Spleen (tissue), 11 donors: ENCODE data around the gene COL26A1. TPM values are rescaled to one million over a fixed set of nuclear protein-coding genes. Genes with fewer than 3 reads are reported as not detected.

Experiments used
- DNase-seq: peaks from one replicate; pipeline ENCODE4 v3.0.0-alpha.2; 2020
- H3K27ac ChIP-seq, 8 donors: fragments of 200-600 bp; sonication (generic) in 7 of 8; 1 replicate in 4 of 8; 2 replicates in 4 of 8; pipeline versions ENCODE4 v1.5.0 to v1.8.0; 2016 to 2021; ENCODE audit warnings: inconsistent platforms in 4 of 8, mild to moderate bottlenecking in 4 of 8, moderate library complexity in 1 of 8
- H3K27me3 ChIP-seq, 7 donors: fragments of 200-600 bp; sonication (generic) in 6 of 7; replicated peaks in 1 of 7; 1 replicate in 4 of 7; 2 replicates in 3 of 7; pipeline versions ENCODE4 v1.5.0 to v1.8.0; 2016 to 2021; ENCODE audit warnings: inconsistent platforms in 3 of 7, mild to moderate bottlenecking in 1 of 7
- H3K36me3 ChIP-seq, 6 donors: fragments of 200-600 bp; sonication (generic) in 5 of 6; 1 replicate in 4 of 6; 2 replicates in 2 of 6; pipeline versions ENCODE4 v1.5.0 to v1.8.0; 2016 to 2021; ENCODE audit warnings: inconsistent platforms in 2 of 6
- H3K4me1 ChIP-seq, 6 donors: fragments of 200-600 bp; sonication (generic) in 5 of 6; 1 replicate in 3 of 6; 2 replicates in 3 of 6; pipeline versions ENCODE4 v1.5.0 to v1.8.0; 2016 to 2021; ENCODE audit warnings: inconsistent platforms in 3 of 6
- H3K4me3 ChIP-seq, 8 donors: fragments of 200-600 bp; sonication (generic) in 7 of 8; 1 replicate in 4 of 8; 2 replicates in 4 of 8; pipeline versions ENCODE4 v1.5.0 to v1.8.0; 2016 to 2021; ENCODE audit warnings: inconsistent platforms in 4 of 8, mild to moderate bottlenecking in 4 of 8, moderate library complexity in 2 of 8
- H3K9me3 ChIP-seq, 8 donors: fragments of 200-600 bp; sonication (generic) in 7 of 8; 1 replicate in 4 of 8; 2 replicates in 4 of 8; pipeline versions ENCODE4 v1.5.0 to v1.8.0; 2016 to 2021; ENCODE audit warnings: inconsistent platforms in 4 of 8
- CTCF ChIP-seq, 11 experiments: fragments of 200-600 bp in 7 of 11; fragments of 450-650 bp in 4 of 11; sonication (generic) in 4 of 11; IDR thresholded peaks in 8 of 11; conservative IDR thresholded peaks in 3 of 11; 1 replicate in 7 of 11; 2 replicates in 4 of 11; pipeline versions ENCODE4 v1.4.0 to v1.8.0; 2016 to 2021; ENCODE audit warnings: antibody characterized with exemption in 11 of 11, inconsistent platforms in 4 of 11, mild to moderate bottlenecking in 1 of 11
- POLR2A ChIP-seq, 3 donors: fragments of 450-650 bp; IDR thresholded peaks; one replicate each; pipeline ENCODE4 v1.5.1; 2017; ENCODE audit warnings: antibody characterized with exemption in 3 of 3, mild to moderate bottlenecking in 1 of 3
- POLR2AphosphoS5 ChIP-seq, 3 donors: sonication (generic); formaldehyde crosslinking; IDR thresholded peaks; one replicate each; pipeline ENCODE4 v1.5.1; 2017; ENCODE audit warnings: antibody characterized with exemption in 3 of 3
- WGBS, 5 donors: extraction: QIAGEN DNeasy Blood & Tissue Kit in 3 of 5; methylation state at CpG; one replicate each; pipeline versions ENCODE4 v1.1.5 to v1.1.7; 2013 to 2018; 5-methylcytosine and 5-hydroxymethylcytosine counted together
- intact Hi-C: fragments of 100-400 bp; cut with DNase I; formaldehyde crosslinking; loops from one replicate; pipeline ENCODE4 v1.15.0; 2023; ENCODE audit warnings: low total_unique reads
- polyA plus RNA-seq, 3 donors: library from polyadenylated mRNA; stranded (reverse); fragments of 200-250 nt; gene quantifications; one replicate each; pipeline ENCODE4 v1.2.1, GENCODE V29; 2013
- total RNA-seq, 7 donors: library from RNA; depleted of rRNA in 3 of 7; stranded (reverse); fragments of >200 nt in 3 of 7; fragmentation: NEBNext Ultra II Directional in 4 of 7; extraction: Animal tissue kit (Norgen Biotek cat#: 25700) in 4 of 7; gene quantifications; one replicate each; pipeline versions ENCODE4 v1.1.0 to v1.2.1, GENCODE V29; 2016 to 2021
- donor health status: healthy with polysubstance abuse.
- donor health status: DM: no; HTN: no; CAD: no; lungs with moderate emphysema.
- donor health status: DM: no; HTN: no; CAD: no.
- donor health status: Bipolar disorder and iron deficiency.
- donor health status: healthy.
- donor health status: DM: no; HTN: no; CAD: no.
- donor health status: DM: yes; HTN: yes; CAD: no.

COL26A1 gene
- total and polyA plus RNA-seq, 10 donors: 0.15 to 0.32 (median 0.22) TPM; not detected in 4

DNA sequence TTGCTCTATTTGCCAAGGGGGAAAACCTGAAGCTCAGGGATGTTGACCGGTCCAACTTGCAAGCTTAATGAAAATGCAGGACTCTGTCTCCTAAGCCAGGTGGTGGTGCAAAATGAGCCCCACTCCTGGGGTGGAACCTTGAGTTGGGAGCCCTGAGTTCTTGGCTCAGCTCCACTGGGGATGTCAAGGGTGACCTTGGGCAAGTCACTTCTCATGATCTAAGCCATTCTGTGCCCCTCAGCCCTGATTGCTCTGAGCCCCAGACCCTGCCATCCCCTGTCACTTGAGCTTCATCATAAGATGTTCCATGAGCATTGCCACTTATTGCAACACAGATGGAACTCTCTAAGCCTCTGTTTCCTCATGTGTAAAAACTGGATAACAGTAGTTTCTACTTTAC, 232.6 kb downstream of the COL26A1 start:
- intact Hi-C loops: no loop called here
- TF ChIP-seq POLR2A (IDR thresholded peaks at IDR 0.05) (no peak), CTCF (IDR thresholded peaks at IDR 0.05 in 8 of 11, conservative IDR thresholded peaks at IDR 0.05 in 3 of 11) (no peak), POLR2AphosphoS5 (IDR thresholded peaks at IDR 0.05) (no peak)
- no peak overlapping the region for H3K4me3 ChIP-seq

GRCh38 chr7:101595766-101596537, 233.3 kb downstream of the COL26A1 start:
- DNase-seq: no peak
- intact Hi-C loops: no loop called here

More for the DNA sequence above, 232.6 kb downstream of the COL26A1 start:
- Histone ChIP-seq H3K9me3 (no peaks in the 10 kb centered on the region), H3K36me3 (no peaks in the 10 kb centered on the region), H3K4me1 (peaks cover 0 to 7% (median 0%) of the 10 kb centered on the region in 6 donors), H3K27me3 (no peaks in the 10 kb centered on the region), H3K27ac (no peak overlapping the region)
- 84 to 100% (median 90%) methylated on average over 1 of the region's 1 CpG for WGBS, 5 donors
- DNase-seq: no peak

DNA sequence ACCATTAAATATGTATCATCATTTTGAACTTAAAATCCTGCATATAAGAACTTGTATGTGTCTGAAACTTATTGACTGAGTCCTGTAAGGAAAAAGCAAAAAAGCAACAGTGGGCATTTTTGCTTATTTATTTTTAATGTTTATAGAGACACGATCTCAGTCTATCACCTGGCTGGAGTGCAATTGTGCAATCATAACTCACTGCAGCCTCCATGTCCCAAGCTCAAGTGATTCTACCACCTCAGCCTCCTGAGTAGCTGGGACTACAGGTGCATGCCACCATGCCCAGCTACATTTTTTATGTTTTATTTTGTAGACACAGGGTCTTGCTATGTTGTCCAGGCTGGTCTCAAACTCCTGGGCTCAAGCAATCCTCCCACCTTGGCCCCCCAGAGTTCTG, 234.2 kb downstream of the COL26A1 start:
- no peak overlapping the region for H3K27ac ChIP-seq
- peaks cover 0 to 3% (median 0%) of the 10 kb centered on the region in 7 donors for H3K27me3 ChIP-seq
- whole genome bisulfite sequencing, 5 donors: 72 to 96% (median 91%) methylated on average over 1 of the region's 1 CpG
- intact Hi-C loops: no loop called here
- H3K4me3 ChIP-seq: no peak overlapping the region
- H3K4me1 ChIP-seq: peaks cover 0 to 7% (median 0%) of the 10 kb centered on the region in 6 donors
- no peak for TF ChIP-seq POLR2A (IDR thresholded peaks at IDR 0.05)
- DNase-seq: no peak
- no peaks in the 10 kb centered on the region for H3K9me3 ChIP-seq
- H3K36me3 ChIP-seq: no peaks in the 10 kb centered on the region

More at GRCh38 chr7:101595766-101596537, 233.3 kb downstream of the COL26A1 start:
- Histone ChIP-seq H3K27ac (no peak overlapping the region), H3K4me3 (no peak overlapping the region), H3K4me1 (peaks cover 0 to 7% (median 0%) of the 10 kb centered on the region in 6 donors), H3K27me3 (no peaks in the 10 kb centered on the region), H3K36me3 (no peaks in the 10 kb centered on the region), H3K9me3 (no peaks in the 10 kb centered on the region)
- no peak for TF ChIP-seq CTCF (IDR thresholded peaks at IDR 0.05 in 8 of 11, conservative IDR thresholded peaks at IDR 0.05 in 3 of 11)
- TF ChIP-seq POLR2AphosphoS5 (IDR thresholded peaks at IDR 0.05): no peak
- no peak for TF ChIP-seq POLR2A (IDR thresholded peaks at IDR 0.05)
- WGBS, 5 donors: 80 to 92% (median 82%) methylated on average over 4 of the region's 4 CpGs

- Histone ChIP-seq H3K27ac (no peak overlapping the region), H3K4me1 (peaks cover 0 to 12% (median 5%) of the 10 kb centered on the region in 6 donors), H3K9me3 (no peaks in the 10 kb centered on the region), H3K4me3 (no peak overlapping the region), H3K36me3 (no peaks in the 10 kb centered on the region), H3K27me3 (peaks cover 0 to 14% (median 0%) of the 10 kb centered on the region in 7 donors)
- no peak for TF ChIP-seq POLR2A (IDR thresholded peaks at IDR 0.05)
- TF ChIP-seq POLR2AphosphoS5 (IDR thresholded peaks at IDR 0.05): no peak
- no peak for TF ChIP-seq CTCF (IDR thresholded peaks at IDR 0.05 in 8 of 11, conservative IDR thresholded peaks at IDR 0.05 in 3 of 11)
- WGBS, 5 donors: 69 to 88% (median 85%) methylated on average over 6 of the region's 6 CpGs
- DNase-seq: peak; percentile 34
- intact Hi-C loops: no loop called here
Observed at GRCh38 chr7:101597941-101598340, 235.3 kb downstream of the COL26A1 start.
